ENCODE measurements around the gene KRT73. TPM values are rescaled to one million over a fixed set of nuclear protein-coding genes. Genes with fewer than 3 reads are reported as not detected.

KRT73 gene
- total RNA-seq, 2 experiments from 2014 or later, result not detected

DNA sequence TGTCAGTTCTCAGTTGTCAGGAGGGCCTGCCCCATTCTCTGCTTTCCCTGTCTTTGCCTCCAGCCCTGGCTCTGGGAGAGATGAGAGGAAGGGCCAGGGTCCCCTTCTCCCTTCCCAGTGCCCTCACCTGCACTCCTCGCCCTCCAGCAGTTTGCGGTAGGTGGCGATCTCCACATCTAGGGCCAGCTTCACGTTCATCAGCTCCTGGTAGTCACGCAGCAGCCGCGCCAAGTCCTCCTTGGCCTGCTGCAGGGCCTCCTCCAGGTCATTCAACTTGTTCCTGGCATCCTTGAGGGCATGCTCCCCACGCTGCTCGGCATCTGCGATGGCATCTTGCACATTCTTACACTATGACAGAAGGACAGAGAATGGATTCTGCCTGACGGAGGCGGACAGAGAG, 28.3 kb upstream of the KRT73 start:
- ChIA-PET CTCF (no interaction called here), POLR2A (no interaction called here)

DNA sequence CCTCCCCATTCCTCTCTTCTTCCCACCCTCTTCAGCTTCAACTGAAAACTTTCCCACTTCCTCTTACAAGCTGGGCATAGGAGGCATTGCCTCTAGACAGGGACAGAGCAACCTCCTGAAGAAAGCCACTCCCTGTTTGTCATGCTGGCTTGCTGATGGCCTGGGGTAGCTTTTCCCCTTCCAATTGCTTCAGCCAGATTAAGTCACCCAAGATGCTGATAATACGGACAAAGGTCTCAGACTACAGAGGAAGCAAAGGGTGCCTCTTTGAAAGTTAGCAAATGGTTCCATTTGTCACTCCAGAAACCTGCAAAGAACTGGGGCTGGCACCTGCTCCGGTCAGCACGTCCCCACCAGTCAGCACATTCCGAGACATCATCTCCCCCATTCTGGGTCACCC, 27.6 kb upstream of the KRT73 start:
- ChIA-PET CTCF (no interaction called here), POLR2A (no interaction called here)

DNA sequence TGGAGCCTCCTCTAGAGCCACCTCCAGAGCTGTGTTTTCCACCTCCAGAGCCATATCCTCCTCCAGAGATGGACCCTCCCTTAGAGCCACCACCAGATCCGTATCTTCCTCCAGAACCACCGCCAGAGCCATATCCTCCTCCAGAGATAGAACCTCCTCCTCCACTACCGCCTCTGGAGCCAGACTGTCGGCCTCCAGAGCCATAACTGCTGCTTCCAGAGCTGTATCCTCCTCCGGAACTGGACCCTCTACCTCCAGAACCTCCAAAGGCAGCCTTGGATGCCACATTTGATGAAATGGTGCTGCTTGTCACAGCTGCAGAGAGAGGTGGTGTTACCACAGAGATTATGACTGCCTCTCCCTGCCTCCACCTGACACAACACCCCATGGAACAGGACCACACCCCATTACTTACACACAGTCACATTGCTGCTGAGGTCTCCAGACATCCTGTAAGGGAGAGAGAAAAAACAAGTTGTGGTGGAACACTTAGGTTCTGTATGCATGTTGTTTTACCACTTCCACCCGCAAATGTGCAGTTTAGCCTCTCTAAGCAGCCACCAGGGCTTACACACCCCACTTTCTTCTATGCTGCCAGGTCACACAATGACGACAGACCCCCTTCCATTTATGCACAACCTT, 26.9 kb upstream of the KRT73 start:
- POLR2A ChIA-PET, result no interaction called here

DNA sequence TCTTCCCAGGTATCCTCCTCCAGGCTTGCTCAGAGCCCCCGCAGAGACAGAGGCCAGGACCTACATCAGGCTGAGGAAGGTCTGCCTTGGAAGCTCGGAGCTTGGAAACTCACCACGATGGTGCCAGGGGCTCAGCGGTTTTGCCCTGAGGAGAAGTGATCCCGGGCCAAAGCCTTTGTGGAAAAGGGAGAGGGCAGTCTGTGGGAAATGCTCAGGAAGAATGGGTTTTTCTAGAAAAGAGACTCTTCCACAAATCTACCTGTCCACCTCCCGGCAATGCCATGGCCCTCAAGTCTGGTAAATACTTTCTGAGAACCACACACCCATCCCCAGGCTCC, 25.7 kb upstream of the KRT73 start:
- ChIA-PET CTCF (no interaction called here), POLR2A (no interaction called here)

More for the DNA sequence above, 26.9 kb upstream of the KRT73 start:
- CTCF ChIA-PET, result no interaction called here

DNA sequence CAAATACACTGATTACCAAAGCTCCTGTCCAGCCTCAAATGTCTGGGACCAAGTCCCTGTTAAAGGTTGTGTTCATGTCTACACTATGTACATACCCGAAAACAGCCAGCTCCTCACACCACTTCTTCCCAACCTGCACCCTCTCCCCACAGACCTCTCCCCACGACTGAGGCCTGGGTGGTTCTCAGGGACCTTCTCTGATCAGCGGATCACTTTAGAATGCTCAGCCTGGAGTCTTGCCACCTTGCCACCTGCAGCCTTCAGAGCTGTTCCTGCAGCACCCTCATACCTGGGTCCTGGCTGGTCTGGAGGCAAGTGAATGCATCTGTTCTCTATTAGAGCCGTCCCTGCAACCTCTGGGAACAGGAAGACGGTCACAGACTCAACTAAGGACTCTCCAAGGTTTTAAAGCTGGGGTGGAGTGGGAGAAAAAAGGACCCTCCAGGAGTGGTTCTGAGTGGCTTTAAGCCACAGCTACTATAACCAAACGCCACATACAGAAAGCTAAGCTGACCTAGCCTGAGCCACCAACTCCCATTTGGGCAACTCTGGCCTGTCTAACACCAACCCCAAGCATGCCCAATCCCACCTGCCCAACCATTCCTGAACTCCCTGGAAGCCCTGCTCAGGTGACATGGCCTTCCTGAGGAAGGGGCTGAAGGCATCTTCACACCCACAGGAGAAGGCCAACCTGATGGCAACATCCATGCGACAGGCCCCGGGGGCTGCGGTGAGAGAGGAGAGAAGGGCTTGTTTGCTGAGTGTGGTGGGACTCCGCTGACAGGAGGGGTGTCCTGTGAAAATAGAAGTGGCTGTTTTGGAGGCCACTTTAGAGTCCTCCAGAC, 25.1 kb upstream of the KRT73 start:
- ChIA-PET POLR2A (no interaction called here), CTCF (no interaction called here)

DNA sequence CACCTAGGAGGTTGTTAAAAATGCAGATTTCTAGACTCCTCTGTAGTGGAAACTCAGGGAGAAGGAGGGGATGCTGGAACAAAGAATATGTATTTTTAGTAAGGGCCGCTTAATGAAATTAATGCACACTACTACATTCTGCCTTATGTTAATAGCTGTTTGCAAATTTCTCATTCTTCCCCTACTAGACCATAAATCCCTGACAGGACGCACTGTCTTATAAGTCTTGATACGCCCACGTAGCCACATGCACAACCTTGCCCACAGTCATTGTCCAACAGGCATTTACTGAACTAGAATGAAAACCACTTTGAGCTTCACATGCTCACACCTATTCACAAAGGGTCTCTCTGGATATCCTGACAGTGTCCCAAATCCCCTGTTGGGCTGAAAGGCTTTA, 23.1 kb upstream of the KRT73 start:
- ChIA-PET POLR2A (no interaction called here), CTCF (no interaction called here)

DNA sequence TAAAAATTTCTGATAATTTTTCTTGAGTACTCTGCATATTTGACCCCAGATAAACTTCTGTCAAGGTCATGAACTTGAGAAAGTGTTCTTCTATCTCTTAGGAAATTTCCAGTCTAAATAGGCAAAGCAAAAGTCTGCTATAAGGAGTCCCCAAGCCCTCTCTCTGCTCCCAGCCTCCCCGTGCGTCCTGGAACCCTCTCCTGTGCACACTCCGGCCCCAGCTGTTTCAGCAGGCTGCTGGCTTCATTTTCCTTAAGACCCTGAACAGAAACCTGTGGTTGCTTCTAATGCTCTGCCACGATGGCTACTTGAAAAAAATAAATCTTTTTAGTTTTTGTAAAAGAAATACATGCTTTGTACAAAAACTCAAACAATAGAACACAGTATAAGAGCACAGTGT, 18.9 kb upstream of the KRT73 start:
- CTCF ChIA-PET, result interaction anchor here (0.6 kb wide), 1 partner anchor 354 kb away, joined by 3 read pairs; no protein-coding TSS in a partner anchor
- POLR2A ChIA-PET, result no interaction called here

DNA sequence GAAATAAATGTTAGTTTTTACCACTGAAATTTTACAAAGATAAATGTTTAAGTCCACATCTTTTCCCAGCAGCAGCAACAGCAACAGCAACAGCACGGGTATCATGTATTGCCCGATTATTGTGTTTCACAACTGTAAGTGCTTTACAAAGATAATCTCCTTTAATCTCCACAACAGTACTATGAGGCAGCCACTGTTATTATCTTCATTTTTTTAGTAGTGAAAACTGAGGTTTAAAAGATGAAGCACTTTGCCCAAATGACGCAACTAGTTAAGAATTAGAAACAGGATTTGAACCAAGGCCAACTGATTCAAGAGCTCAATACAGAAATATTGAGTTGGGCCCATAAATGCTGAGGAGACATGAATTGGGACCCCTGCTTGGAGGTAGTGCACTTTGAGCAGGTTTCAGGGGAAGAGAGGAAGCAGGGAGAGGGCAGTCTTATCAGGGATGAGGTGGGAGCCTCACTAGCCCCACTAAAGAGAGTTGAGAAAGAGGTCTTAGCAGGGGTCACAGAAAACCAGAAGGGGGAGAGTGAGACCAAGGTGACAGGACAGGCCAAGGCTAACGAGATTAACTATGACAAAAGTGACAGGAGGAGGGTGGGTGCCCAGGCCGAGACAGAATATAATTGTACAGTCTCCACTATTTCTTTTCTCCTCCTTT, 18.4 kb upstream of the KRT73 start:
- POLR2A ChIA-PET, result no interaction called here
- CTCF ChIA-PET, result interaction anchor here (0.6 kb wide), 1 partner anchor 353 kb away, joined by 3 read pairs; no protein-coding TSS in a partner anchor

DNA sequence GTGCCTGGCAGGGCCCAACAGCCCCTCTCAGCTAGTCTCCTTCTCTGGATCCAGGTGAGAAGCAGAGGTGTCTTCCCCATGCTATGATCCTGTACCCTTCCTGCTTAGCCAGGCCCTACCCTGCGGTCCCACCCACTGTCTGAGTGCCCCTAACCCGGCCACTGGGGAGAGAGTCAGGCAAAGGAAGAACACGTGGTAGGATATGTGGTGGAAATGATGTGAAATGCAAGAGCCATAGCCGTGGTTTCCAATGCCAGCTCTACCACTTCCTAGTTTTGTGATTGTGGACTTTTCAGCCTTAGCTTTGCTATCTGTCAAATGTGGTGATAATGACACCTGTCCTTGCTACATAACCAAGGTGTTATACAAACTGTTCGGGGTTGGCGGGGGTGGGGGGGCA, 17.8 kb upstream of the KRT73 start:
- CTCF ChIA-PET, result no interaction called here

DNA sequence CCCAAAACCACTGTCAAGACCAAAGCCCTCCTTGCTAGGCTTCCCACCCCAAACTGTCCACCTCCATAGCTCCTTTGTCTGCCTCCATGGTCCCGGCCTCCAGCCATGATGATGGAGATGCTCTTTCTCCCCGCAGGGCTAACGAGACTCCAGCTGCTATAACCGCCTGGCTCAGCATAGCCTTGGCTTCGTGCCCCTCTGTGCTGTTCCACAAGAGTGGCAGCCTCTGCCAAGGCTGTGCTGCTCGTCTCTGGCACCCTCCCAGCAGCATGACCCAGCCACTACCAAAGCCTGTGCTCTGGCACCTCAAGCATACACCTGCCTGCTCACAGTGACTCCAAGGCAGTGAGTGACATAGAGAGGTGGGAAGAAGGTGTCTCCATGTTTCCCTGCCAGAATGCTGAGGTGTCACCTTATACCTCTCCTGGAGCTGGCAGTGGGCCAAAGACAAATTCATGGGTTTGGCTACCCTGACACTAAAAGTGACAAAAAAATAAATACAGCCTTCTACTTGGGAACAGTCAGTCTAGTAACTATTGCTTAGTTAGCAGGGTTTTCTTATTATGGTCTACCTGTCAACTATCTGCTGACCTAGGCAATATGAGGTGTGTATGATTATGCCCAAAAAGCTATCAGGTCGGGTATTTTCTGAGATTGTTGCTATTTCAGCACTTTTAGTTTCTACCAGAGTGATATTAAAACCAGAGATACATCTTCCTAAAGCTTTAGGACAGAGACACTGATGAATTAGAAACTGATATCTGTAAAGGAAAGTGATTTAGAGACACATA, 16.1 kb upstream of the KRT73 start:
- POLR2A ChIA-PET, result no interaction called here
- CTCF ChIA-PET, result no interaction called here

More for the DNA sequence above, 17.8 kb upstream of the KRT73 start:
- POLR2A ChIA-PET, result no interaction called here

DNA sequence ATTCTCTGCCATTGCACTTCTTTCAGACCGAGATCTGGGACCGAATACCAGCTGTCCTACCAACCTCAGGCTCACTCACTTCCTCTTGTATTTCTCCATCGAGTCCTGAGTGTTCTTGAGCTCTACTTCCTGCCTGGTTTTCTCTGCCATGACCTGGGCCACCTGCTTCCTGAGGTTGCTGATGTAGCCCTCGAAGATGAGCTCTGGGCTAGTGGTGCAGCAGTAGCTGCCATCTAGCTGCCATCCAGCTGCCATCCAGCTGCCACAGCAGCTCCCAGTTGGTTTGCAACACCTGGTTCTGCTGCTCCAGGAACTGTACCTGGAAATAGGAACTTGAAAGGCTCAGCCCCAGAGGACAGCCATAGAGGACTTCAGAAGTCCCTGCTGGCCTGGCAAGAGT, 15.0 kb upstream of the KRT73 start:
- POLR2A ChIA-PET, result no interaction called here
- CTCF ChIA-PET, result interaction anchor here (1.3 kb wide), 1 partner anchor 246 kb away, joined by 3 read pairs; no protein-coding TSS in a partner anchor

DNA sequence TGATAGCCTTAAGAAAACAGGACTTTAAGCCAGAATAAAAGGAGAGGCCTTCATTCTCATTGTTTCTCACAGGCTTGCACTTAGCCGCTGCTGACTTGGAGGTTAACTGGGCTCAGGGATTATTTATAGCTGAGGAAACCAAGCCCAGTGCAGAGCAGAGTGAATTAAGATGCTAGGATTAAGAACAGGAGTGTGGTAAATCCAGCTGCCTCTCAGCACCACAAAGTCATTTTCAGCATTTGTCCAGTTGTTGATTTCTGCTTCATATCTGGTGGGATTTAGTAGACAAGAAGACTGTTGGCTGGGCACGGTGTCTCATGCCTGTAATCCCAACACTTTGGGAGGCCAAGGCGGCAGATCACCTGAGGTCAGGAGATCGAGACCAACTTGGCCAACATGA, 14.3 kb upstream of the KRT73 start:
- ChIA-PET CTCF (interaction anchor here (1.3 kb wide), 1 partner anchor 247 kb away, joined by 3 read pairs; no protein-coding TSS in a partner anchor), POLR2A (no interaction called here)

DNA sequence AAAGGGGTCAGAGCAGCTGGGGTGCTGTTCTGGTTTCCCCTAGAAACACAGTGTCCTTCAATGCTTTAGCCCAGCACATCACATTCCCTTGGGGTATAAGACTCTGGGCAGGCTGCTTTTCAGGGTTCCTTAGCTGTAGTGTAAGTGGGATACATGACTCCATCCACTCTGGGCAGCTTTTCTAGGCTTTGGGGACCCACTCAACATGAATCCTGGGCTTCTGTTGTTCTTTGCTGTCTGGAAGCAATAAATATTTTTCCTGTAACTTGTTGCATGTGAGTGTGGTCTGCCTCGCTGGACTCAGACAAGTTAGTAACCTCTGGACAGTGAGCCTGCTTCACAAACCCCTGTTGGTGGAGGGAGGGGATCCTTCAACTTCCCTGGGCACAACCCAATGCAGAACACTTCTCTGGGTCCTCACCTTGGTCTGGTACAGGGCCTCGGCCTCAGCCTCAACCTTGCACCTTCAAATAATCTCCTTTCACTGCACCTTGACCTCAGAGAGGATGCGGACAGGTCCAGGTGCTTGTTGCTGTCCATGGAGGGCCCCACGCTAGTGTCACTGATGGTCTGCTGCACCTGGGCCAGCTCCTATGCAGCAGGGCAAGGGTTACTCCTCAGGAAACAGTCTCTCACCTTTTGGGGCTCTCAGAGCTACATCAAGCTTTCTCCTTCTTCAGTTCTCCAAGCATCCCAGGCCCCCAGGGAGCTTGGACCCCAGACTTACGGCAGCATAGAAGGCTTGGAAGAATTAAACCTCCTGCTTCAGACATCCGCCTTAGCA, 13.5 kb upstream of the KRT73 start:
- ChIA-PET POLR2A (no interaction called here), CTCF (interaction anchor here (1.3 kb wide), 1 partner anchor 248 kb away, joined by 3 read pairs; no protein-coding TSS in a partner anchor)

DNA sequence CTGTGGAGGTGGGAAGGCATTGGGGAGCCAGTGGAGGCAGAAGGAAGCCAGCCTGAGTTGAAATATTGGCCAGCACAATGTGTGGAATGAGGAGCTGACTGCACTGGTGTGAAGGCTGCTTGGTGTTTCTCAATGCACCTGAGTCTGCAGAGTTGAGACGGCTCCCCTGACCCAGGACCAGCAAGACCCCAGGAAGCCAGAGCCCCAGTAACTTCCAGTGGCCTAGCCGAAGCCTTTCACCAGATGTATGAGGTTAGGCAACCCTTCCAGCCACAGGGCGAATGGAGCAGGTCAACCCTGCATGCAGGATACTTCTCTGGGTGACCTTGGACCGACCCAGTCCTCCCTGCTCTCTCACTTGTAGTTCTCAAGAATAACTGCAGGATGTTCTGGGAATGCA, 12.9 kb upstream of the KRT73 start:
- POLR2A ChIA-PET, result no interaction called here

DNA sequence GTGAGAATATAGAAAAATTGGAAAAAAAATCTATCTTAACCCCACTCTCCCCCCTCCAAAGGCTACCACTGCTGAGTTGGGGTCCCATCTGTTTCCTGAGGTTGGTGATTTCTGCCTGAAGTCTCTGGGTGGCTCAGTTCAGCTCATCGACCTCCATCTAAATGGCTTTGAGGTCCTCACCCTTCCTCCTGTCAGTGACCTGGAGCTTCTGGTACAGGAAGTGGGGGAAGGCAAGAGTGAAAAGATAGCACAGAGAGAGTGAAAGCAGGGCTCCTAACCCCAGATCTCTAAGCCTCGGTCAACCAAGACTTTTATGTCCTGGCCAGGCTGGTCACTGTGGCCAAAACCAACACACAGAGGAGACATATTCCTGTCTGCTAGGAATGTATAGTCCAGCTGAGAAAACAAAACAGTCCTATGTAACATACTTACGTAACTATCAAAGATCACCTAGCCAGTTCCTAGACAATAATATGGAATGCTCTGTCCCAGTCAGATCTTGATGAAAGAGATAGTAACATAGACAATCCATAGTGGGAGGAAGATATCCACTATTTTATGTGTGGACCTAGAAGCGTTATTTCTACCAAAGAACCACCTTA, 12.3 kb upstream of the KRT73 start:
- CTCF ChIA-PET, result no interaction called here

More for the DNA sequence above, 12.9 kb upstream of the KRT73 start:
- CTCF ChIA-PET, result no interaction called here

DNA sequence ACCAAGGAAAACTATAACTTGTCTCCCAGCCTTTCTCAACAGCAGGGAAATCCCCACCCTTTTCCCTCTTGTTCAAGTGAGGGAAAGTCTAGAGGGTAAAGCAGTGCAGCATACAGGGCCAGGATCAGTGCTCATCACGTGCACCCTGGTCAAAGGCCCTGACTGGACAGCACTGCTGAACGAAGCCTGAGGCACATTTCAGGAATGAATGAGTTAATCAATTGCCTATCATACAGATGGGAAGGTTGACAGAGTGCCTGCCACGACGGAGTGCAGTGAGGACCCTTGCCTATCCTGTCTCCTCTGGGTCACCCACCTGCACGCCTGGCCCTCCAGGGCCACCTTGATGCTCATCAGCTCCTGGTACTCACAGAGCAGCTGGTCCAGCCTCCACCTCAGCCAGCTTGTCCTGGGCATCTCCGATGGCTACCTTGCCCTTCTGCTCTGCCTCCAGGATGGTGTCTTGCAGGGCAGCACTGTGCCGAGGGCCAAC, 11.7 kb upstream of the KRT73 start:
- ChIA-PET POLR2A (no interaction called here), CTCF (no interaction called here)

More for the DNA sequence above, 12.3 kb upstream of the KRT73 start:
- POLR2A ChIA-PET, result no interaction called here

DNA sequence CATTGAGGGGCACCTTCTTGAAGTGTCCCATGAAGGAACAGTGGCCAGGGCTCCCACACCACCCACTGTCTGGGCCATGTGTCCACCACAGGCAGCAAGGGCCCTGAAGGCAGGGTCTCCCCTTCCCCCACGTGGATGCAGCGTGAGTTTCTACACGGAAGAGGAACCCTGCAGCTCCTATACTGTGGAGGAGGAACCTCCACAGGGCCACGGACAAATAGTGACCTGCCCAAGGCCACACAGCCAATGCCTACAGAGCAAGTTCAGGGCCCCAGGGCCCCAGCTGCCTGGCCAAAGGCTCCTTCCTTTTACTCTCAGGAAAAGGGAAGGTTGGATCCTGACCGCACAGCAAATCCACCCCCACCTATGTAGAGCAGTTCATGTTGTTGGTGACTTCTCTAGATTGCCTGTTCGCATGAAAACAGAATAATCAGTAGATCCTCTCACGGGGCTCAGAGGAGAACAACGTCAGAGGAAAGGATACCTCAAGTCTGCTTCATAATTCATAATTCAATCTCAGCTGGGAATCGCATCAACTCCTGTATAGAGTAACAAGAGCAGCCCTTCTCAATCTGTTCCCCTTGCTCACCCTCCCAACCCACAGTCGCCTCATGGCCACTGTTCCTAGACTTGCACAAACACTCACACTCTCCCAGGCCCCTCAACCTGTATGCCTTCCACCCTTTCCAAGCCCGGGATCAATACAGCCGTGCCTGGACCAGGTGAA, 11.1 kb upstream of the KRT73 start:
- POLR2A ChIA-PET, result no interaction called here
- CTCF ChIA-PET, result no interaction called here

DNA sequence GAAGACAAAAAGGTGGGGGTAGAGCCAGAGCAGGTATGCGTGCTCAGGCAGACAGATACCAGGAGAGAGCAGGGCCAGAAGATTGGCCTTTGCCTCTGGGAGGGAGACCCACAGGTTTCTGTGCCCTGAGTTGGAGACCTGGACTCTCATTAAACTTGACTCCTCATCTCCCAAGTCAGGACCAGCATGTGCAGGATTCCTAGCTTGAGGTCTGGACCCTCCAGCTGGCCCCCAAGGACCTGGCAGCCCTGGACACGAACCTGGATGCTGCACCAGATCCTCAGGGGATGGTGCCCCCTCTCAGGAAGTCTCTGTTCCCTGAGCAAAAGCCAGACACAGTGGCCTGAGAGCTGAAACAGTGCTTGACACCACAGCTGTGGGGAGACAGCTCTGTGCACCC, 10.5 kb upstream of the KRT73 start:
- ChIA-PET POLR2A (no interaction called here), CTCF (no interaction called here)
